HPDE6-E6E7 (cell line): ENCODE measurements around the gene SSH2.
"Not testable (repeated sequence)": the region's sequence is repeated elsewhere in the genome, so short reads cannot be mapped to it uniquely, and the experiment has no call there.

Experiments used
- DNase-seq: peaks from one replicate; pipeline ENCODE4 v3.0.0; 2011; ENCODE audit warnings: missing footprints; ENCODE audit errors: extremely low spot score

Gene SSH2, protein sequence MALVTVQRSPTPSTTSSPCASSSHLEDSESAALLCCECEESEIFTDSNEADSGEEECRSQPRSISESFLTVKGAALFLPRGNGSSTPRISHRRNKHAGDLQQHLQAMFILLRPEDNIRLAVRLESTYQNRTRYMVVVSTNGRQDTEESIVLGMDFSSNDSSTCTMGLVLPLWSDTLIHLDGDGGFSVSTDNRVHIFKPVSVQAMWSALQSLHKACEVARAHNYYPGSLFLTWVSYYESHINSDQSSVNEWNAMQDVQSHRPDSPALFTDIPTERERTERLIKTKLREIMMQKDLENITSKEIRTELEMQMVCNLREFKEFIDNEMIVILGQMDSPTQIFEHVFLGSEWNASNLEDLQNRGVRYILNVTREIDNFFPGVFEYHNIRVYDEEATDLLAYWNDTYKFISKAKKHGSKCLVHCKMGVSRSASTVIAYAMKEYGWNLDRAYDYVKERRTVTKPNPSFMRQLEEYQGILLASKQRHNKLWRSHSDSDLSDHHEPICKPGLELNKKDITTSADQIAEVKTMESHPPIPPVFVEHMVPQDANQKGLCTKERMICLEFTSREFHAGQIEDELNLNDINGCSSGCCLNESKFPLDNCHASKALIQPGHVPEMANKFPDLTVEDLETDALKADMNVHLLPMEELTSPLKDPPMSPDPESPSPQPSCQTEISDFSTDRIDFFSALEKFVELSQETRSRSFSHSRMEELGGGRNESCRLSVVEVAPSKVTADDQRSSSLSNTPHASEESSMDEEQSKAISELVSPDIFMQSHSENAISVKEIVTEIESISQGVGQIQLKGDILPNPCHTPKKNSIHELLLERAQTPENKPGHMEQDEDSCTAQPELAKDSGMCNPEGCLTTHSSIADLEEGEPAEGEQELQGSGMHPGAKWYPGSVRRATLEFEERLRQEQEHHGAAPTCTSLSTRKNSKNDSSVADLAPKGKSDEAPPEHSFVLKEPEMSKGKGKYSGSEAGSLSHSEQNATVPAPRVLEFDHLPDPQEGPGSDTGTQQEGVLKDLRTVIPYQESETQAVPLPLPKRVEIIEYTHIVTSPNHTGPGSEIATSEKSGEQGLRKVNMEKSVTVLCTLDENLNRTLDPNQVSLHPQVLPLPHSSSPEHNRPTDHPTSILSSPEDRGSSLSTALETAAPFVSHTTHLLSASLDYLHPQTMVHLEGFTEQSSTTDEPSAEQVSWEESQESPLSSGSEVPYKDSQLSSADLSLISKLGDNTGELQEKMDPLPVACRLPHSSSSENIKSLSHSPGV (N-terminal part only)

DNA sequence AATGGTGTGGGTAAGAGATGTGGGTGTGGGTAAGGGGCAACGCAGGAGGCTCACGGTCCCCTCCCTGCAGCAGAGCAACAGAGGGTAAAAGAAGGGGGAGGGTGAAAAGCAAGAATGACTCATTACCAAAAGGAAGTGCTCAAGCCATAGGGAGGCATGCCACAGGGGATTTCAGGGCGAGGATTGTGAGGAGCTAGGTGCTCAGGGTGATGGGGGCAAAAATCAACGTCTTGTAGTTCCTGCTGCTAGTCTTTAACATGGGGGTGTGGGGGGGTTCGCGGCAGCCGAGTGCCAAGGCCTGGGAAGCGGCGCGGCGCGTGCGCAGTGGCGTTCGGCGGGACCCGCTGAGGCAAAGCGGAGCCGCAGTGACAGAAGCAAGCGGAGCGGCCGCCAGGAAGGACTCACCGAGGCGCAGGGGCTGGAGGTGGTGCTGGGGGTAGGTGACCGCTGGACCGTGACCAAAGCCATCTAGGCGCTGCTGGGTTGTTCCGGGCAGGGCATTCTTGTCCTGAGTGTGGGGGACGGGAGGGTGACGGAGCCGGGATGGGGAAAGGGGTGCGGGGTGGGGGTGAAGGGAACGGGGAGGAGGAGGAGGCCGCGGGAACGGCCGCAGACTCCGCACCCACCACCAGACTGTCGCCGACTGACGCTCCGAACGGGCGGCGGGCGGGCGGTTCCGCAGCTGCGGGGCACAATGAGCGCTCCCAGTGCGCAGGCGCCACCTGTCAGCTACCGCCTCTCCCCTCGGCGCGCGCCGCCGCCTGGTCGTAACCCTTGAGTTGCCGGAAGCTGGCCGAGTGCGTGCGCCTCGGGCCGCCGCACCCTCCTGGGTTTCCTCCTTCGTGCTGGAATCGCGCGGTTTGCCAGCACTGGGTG lies at the start of gene SSH2:
Gene SSH2, minus strand, starts transcription at position 696 of the 876 bp plus-strand sequence. Its CDS starts 228 bp downstream, at position 468.
- DNase-seq: peak; percentile 70

DNA sequence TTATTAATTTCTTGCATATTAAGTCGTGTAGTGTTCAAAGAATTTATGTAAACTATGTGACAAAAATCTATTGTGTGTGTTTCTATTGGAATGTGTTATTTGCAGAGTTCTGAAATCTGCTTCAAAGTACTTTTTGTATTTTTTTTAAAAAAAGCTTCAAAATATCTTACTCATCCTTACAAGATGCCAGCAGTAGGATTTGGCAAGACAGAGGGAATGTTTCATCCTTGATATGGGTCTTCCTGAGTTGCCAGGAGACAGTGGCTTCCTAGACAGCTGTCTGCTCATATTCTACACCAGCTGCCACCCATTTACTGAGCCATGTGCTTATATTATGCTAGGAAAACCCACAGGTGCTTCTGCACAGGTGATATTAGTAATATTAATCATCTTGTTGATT lies 47.8 kb upstream of the SSH2 start:
- no peak for DNase-seq

DNA sequence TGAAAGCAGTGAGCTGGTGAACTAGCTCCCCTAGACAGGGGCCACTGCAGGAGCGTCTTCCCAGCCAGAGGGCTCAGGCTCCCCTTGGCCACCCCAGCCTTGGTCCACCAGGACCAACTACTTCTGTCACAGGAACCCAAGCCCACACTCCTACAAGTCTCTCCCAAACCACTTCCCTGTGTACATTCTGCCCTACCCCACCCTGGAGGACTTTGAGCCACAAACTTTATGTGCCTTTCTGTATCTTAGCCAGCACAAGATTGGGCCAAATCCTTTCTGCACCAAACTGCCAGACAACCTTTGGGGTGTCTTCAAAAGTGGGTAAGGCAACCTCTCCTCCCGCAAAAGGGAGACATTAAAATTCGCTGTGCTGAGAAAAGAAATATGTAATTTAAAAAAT lies 43.0 kb upstream of the SSH2 start:
- DNase-seq: no peak

DNA sequence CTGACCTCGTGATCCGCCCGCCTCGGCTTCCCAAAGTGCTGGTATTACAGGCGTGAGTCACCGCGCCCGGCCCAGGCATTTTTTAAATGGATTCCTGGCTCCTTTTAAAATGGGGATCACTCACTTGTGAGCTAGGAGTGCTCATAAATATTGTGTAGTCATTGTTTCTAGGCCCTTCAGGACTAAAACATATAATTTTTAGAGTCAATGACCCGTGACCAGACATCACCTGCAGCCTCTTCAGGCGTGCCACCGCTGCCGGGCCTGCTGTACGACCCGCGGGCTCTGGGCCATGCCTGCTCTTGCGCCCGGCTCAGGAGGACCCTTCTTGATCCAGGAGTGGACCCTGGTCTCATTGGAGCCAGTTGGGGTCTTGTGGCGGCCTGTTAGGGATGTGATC lies 42.2 kb upstream of the SSH2 start:
- DNase-seq: no peak

DNA sequence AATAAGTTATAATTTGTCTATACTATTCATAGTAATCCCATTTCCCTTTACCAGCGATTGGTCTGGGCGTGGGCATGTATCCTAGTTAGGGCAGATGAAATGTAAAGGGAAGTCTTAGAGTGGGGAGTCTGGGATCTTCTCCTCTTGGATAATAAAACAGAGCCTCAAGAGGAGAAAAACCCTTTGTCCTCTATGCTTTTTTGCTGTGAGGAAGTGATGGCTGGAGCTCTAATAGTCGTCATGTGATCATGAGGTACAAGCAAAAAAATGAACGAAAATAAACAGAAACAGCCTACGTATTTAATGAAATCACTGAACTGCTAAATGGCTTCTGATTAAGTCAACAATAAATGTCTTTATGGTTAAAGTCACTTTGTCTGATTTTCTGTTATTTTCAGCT lies 38.2 kb upstream of the SSH2 start:
- DNase-seq: no peak

DNA sequence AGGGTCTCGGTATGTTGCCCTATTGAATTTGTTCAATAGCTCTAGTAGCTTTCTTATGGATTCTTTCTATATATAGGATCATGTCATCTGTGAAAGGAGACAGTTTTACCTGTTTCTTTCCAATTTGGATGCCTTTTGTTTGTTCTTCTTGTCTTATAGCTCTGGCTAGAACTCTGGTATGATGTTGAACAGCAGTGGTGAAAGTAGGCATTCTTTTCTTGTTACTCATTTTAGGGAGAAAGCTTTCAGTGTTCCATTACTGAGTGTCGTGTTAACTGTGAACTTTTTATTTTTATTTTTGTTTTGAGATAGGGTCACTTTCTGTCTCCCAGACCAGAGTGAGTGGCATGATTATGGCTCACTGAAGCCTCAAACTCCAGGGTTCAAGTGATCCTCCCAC lies 32.6 kb upstream of the SSH2 start:
- DNase-seq: no peak

DNA sequence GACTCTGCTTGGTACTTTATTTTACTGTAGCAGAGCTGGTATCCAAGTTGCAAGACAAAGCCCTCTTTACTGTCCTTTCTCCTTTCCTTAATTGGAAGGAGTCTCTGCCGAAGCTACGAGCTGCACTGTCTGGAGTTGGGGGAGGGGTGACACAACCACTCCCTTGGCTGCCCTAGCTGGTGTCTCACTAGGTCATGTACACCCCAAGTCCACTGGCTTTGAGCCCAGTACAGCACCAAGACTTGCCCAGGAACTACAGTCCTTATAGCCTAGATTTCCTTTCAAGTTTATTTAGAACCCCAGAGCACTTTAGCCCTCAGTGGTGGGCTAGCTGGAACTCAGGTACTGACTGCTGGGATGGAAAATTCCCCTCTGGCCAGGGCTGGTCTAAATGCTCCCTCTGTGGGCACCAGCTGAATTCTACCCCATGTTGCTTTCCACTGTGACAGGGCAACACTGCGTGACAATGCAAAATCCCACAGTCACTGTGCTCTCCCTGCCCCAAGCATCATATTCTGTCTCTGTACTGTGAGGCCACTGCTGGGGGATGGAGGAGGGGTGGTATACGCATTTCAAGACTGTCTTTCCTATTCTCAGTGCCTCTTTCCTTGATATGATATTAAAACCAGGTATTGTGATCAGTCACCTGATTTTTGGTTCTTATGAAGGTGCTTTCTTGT lies 29.8 kb upstream of the SSH2 start:
- DNase-seq: no peak

DNA sequence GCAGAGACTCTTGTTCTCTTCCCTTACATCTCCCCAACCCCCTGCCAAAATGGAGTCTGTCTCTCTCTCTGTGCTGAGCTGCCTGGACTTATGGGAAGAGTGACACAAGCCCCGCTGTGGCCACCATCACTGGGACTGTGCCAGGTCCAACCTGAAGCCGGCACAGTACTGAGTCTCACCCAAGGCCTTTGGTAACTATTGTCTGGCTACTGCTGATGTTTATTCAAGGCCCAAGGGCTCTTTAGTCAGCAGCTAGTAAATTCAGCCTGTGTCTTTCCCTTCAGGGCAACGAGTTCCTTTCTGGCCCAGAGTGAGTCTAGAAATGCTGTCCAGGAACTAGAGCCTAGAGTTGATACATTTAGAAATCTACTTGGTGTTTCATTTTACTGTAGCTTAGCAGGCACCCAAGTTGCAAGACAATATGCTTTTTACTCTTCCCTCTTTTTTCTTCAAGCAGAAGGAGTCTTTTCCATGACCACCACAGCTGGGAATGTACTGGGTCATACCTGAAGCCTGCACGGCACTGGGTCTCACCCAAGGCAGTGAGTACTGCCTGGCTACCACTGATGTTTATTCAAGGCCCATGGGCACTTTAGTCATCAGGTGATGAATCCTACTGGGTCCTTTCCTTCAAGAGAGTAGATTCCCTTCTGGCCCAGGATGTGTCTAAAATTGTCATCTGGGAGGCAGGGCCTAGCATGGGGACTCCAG lies 29.1 kb upstream of the SSH2 start:
- peak; percentile 6 for DNase-seq

DNA sequence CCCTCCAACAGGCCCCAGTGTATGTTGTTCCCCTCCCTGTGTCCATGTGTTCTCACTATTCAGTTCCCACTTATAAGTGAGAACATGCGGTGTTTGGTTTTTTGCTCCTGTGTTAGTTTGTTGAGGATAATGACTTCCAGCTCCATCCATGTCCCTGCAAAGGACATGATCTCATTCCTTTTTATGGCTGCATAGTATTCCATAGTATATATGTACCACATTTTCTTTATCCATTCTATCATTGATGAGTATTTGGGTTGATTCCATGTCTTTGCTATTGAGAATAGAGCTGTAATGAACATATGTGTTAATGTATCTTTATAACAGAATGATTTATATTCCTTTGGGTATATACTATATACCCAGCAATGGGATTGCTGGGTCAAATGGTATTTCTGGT lies 27.5 kb upstream of the SSH2 start:
- DNase-seq: not testable (repeated sequence)

DNA sequence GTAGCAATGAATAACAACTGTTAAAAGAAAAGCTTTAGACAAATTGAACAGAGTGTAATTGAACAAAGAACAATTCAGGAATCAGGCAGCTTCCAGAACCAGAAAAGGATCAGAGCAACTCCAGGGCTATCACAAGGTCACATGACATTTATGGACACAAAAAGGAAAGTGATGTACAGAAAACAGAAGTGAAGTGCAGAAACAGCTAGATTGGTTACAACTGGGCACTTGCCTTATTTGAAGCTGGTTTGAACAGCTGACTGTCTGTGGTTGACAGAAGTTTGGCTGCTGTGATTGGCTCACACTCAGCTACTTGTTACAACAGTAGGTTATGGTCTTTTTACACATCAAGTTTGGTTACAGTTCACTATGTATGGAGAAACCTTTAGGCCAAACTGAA lies 26.2 kb upstream of the SSH2 start:
- DNase-seq: no peak

DNA sequence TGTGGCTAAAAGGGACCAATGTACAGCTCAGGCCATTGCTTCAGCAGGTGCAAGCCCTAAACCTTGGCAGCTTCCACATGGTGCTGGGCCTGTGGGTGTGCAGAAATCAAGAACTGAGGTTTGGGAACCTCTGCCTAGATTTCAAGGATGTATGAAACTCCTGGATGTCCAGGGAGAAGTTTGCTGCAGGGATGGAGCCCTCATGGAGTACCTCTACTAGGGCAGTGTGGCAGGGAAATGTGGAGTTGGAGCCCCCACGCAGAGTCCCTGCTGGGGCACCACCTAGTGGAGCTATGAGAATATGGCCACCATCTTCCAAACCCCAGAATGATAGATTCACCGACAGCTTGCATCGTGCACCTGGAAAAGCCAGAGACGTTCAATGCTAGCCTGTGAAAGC lies 24.4 kb upstream of the SSH2 start:
- DNase-seq: no peak

DNA sequence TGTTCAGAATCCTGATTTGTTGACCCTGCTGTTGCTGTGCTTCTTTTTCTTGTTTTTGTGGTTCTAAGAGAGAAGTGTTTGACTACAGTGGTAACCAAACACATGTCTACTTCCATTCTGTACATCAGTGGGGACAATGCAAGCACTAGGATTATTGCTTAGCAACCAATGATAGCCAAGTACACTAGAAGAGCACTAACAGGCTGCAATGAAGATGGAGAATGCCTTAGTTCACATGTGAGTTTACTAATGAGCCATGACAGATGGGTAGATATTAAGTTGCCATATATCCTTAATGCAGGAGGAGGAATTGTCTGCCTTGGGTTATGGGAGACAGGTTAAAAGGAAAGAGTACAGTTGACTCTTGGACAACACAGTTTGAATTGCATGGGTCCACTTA lies 19.7 kb upstream of the SSH2 start:
- no peak for DNase-seq

DNA sequence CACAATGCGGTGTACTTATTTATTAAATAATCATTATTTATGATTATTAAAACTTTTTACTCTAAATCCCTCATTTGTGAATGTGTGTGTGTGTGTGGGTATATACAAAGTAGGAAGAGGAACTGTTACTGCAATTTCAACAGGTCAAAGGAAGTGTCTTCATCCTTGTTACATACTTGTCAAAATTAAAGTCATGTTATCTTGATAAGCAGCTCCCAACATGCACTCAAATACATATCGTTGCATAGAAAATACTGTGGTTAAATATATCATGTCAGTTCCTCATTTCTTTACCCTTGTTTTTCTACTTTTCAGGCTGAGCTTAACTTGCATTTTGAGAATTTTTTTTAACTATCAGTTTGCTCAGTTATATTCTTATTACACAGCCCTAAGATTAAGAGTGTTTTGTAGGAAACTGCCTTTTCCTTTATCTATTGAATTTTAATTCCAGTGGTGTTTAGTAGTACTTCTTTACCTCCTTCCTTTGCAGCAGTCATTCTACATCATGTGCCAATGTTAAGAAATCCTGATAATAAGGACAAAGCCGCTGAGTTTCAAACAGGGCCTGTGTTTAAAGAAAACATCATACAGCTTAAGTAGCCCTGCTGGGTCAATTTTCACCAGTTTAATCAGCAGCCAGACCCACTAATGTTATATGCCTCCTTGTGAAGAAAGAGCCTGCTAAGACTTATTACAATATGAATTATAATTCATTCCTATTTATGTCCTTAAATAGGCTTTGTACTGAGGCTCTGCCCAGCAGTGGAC lies 18.6 kb upstream of the SSH2 start:
- DNase-seq: no peak

DNA sequence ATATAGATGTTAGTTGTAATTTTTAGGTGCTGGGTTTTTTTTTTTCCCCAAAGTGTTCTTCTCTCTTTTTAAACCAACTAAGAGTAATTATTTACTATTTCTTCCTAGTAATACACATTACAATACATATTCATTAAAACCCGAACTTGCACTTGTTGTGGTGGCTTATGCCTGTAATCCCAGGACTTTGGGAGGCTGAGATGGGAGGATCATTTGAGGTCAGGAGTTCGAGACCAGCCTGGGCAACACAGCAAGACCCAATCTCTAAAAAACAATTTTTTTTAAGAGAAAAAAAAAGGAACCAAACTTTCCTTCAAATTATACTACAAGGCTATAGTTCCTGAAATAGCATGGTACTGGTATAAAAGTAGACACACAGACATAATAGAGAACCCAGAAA lies 15.3 kb upstream of the SSH2 start:
- no peak for DNase-seq

DNA sequence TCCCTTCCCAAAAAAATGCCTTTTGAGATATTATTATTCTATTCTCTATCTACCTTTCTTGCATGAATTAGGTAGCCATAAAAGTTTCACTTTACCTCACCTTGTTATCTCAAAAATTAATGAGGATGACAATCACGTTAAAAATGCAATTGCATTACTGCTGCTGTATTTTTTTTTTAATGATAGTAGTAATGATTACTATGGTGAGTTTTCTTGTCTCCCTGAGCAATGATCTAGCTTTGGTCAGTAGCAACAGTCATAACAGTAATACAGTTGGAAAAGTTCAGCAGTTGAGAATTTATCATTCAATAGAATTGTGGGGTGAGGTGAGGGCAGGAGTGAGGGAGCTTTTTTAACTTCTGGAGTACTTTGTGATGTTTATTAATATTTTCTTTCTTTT lies 11.3 kb upstream of the SSH2 start, which contains the start of gene EFCAB5:
Gene EFCAB5, plus strand, starts transcription at position 301 of the 400 bp plus-strand sequence. CDS start 163 bp downstream, outside the sequence.
- no peak for DNase-seq

DNA sequence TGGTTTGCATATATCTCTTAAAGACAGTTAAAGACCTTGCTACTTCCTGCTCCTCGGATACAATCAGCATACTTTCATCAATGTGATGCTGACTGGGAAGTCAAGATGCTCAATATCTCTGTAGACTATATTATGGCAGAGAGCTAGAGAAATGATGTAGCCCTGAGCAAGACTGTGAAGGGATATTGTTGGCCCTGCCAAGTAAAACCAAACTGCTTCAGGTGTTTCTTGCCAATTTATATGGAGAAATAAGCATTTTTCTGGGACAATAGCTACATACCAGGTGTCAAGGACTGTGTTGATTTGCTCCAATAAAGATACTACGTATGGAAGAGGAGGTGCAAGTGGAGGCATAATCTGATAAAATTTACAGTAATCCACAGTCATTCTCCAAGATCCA lies 6.7 kb upstream of the SSH2 start:
- DNase-seq: no peak

DNA sequence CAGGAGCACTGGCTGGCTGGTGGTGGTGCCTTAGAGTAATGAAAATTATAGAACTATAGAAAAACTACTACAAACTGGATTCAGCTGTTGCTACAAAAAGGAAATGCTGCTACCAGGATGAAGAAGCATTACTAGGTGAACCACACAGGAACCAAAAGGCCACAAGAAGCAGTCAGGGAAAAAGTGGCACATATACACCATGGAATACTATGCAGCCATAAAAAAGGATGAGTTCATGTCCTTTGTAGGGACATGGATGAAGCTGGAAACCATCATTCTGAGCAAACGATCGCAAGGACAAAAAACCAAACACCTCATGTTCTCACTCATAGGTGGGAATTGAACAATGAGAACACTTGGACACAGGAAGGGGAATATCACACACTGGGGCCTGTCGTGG lies 5.9 kb upstream of the SSH2 start:
- not testable (repeated sequence) for DNase-seq

DNA sequence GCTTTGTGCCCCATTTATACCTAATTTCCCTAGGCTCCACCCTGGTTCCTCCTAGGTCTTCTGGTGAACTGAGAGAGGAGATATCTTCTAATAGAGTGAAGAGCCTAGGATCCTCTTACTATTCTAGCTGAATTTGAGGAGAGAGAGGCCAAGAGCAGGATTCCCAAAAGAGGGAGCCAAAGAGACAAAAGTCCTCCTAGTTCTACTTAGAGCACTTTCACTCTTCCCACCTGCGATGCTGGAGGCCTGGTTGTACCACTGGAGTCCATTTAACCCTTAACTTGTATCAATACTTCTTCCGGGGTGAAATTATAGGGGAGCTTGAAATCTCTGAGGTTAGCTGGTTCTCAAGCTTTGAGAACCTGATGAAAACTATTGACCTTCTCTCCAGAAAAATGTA lies 3.4 kb upstream of the SSH2 start:
- DNase-seq: no peak
